ENCODE results near the gene HLA-DPB1.

Gene HLA-DPB1

DNA sequence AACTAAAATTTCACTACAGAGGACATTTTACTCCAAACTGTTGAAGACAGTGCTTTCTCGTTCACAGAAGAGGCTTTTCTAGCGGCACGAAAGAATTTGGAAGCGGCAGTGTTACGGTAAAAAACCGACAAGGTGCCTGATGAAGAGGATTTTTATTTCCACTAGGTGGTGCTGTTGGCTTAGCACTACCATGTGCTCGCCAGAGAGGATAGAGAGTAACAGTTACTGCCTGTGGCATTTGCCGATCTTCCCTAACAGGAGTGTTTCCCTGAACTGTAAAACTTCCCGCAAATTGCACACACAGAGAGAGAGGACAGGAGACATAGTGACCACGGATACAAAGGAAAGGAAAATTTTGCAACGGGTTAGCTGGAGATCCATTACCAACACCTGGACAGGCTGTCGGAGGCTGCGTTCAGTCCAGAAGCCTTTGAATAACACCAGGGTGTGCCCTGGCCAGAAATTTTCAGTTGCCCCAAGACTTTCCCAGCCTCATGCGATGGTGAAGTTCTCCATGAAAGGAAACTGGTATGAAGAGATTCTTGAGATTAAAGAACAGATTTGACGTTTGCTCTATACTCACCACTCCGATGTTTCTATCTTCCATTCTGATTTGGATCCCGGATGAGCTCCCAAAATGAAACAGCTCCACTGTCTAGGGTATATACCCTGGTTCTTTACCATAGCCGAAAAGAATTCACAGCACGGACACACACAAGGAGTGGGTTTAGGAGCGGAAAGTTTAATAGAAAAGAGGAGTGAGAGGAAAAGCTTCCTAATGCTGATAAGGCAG, 48.1 kb downstream of the HLA-DPB1 start:
- Histone ChIP-seq H3K27ac (no peak overlapping the region), H3K36me3 (replicated peaks) (no peaks in the 10 kb centered on the region), H3K27me3 (replicated peaks) (peaks cover 12% of the 10 kb centered on the region), H3K4me3 (ENCODE audit: low read depth, low read length) (no peak overlapping the region)
- DNase-seq: no peak
- TF ChIP-seq, protein P1, sequence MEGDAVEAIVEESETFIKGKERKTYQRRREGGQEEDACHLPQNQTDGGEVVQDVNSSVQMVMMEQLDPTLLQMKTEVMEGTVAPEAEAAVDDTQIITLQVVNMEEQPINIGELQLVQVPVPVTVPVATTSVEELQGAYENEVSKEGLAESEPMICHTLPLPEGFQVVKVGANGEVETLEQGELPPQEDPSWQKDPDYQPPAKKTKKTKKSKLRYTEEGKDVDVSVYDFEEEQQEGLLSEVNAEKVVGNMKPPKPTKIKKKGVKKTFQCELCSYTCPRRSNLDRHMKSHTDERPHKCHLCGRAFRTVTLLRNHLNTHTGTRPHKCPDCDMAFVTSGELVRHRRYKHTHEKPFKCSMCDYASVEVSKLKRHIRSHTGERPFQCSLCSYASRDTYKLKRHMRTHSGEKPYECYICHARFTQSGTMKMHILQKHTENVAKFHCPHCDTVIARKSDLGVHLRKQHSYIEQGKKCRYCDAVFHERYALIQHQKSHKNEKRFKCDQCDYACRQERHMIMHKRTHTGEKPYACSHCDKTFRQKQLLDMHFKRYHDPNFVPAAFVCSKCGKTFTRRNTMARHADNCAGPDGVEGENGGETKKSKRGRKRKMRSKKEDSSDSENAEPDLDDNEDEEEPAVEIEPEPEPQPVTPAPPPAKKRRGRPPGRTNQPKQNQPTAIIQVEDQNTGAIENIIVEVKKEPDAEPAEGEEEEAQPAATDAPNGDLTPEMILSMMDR (IDR thresholded peaks at IDR 0.05; ENCODE audit: low read depth, low read length, missing control alignments): peak; percentile 56
- in situ Hi-C loops (cut with HindIII; ENCODE audit: low pct_ligation_motif_present, low sequenced_read_pairs): no loop called here

DNA sequence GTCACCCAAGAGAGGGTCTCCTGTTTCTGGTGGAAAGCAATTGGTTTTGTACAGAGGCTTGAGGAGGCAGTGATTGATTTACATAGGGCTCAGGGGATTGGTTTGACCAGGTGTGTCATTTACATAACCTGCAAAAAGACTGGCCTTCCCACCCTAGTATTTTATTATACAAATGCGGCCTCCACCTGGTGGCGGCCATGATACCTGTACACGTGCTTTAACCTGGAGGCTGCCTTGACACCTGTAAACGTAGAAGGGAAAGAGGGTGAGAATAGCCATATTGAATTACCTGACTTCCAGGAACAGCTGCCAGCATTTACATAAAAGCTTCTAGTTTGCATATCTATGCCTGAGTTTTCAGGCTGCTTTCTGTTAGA, 48.7 kb downstream of the HLA-DPB1 start:
- Histone ChIP-seq H3K27ac (no peak overlapping the region), H3K4me3 (ENCODE audit: low read depth, low read length) (no peak overlapping the region), H3K36me3 (replicated peaks) (no peaks in the 10 kb centered on the region), H3K27me3 (replicated peaks) (peaks cover 15% of the 10 kb centered on the region)
- TF ChIP-seq, protein P1 (IDR thresholded peaks at IDR 0.05; ENCODE audit: low read depth, low read length, missing control alignments): no peak
- DNase-seq: no peak
- in situ Hi-C loops (cut with HindIII; ENCODE audit: low pct_ligation_motif_present, low sequenced_read_pairs): no loop called here

GRCh38 chr6:33124947-33125346, 49.2 kb downstream of the HLA-DPB1 start:
- in situ Hi-C loops (cut with HindIII; ENCODE audit: low pct_ligation_motif_present, low sequenced_read_pairs): no loop called here
- TF ChIP-seq, protein P1 (IDR thresholded peaks at IDR 0.05; ENCODE audit: low read depth, low read length, missing control alignments): no peak
- Histone ChIP-seq H3K36me3 (replicated peaks) (no peaks in the 10 kb centered on the region), H3K27me3 (replicated peaks) (peaks cover 14% of the 10 kb centered on the region), H3K27ac (no peak overlapping the region), H3K4me3 (ENCODE audit: low read depth, low read length) (no peak overlapping the region)
- DNase-seq: no peak

- in situ Hi-C loops (cut with HindIII; ENCODE audit: low pct_ligation_motif_present, low sequenced_read_pairs): no loop called here
- DNase-seq: peak; percentile 41
These were observed 50.4 kb downstream of the HLA-DPB1 start for GRCh38 chr6:33126101-33126714.

GRCh38 chr6:33128318-33128717, 52.5 kb downstream of the HLA-DPB1 start:
- TF ChIP-seq, protein P1 (IDR thresholded peaks at IDR 0.05; ENCODE audit: low read depth, low read length, missing control alignments): no peak
- H3K36me3 ChIP-seq (replicated peaks): no peaks in the 10 kb centered on the region
- no peak overlapping the region for H3K27ac ChIP-seq
- in situ Hi-C loops (cut with HindIII; ENCODE audit: low pct_ligation_motif_present, low sequenced_read_pairs): no loop called here
- no peak overlapping the region for H3K4me3 ChIP-seq (ENCODE audit: low read depth, low read length)
- no peak for DNase-seq
- H3K27me3 ChIP-seq (replicated peaks): peaks cover 14% of the 10 kb centered on the region

More at GRCh38 chr6:33126101-33126714, 50.4 kb downstream of the HLA-DPB1 start:
- TF ChIP-seq, protein P1 (IDR thresholded peaks at IDR 0.05; ENCODE audit: low read depth, low read length, missing control alignments): peak; percentile 74
- Histone ChIP-seq H3K36me3 (replicated peaks) (no peaks in the 10 kb centered on the region), H3K4me3 (ENCODE audit: low read depth, low read length) (no peak overlapping the region), H3K27me3 (replicated peaks) (peaks cover 14% of the 10 kb centered on the region), H3K27ac (no peak overlapping the region)

All from brain microvascular endothelial cell (primary cell).